NCI-H510A (cell line): Measurements from ENCODE around the gene ACTR5.

Experiments used
- DNase-seq: peaks from one replicate; lab custom pipeline; 2025; lab: John Stamatoyannopoulos, UW

Gene ACTR5

DNA sequence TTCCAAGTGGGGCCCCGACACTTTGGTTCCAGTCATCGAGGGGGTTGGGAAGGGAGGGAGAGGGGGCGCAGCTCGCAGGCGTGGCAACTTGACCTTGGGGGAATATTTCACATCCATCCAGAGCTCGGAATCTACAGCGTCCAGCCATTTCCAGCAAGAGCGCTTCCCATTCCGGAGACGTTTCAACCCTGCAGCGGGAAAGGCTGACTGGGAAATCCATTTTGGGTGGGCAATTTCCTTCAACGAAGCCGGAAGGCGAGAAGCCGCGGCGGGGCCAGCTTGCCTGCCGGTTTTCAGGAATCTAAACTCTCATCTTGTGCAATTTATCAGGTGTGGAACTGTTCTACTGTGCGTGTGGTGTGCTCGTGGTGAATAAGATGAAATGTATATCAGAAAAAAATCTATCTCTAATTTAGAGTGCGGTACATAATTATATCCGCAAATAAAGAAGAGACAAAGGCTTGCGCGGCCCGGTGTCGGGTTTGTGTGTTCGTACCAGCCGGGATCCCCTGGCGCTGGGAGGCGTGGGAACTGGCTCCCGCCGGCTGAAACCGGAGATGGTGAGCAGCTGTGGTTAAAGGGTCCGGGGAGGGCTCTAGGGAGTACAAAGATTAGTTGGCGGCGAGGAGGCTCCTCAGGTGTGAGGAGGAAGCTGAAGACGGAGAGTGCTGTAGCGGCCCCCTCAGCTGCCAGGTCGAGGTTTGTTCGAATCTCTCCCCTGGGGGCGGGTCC lies 19.2 kb upstream of the ACTR5 start:
- DNase-seq: peak; percentile 37

DNA sequence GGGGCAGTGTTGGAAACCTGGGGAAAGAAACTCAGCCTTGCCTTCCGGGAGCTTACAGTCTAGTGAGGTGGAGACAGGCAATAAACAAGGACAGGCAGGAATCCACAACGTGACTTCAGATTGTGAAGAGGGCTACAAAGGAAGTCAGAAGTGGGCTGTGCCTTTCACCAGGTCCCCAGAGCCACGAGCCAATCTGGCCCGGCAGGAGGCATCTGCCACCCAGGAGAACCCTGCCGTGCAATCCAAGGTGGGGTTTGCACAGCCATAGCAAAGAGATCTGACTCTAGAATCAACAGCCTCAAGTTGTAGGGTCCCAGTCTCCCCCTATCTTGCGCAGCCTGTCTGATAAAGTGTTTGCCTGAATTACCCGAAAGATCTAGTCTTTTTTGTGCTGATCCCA lies 18.5 kb upstream of the ACTR5 start:
- no peak for DNase-seq

DNA sequence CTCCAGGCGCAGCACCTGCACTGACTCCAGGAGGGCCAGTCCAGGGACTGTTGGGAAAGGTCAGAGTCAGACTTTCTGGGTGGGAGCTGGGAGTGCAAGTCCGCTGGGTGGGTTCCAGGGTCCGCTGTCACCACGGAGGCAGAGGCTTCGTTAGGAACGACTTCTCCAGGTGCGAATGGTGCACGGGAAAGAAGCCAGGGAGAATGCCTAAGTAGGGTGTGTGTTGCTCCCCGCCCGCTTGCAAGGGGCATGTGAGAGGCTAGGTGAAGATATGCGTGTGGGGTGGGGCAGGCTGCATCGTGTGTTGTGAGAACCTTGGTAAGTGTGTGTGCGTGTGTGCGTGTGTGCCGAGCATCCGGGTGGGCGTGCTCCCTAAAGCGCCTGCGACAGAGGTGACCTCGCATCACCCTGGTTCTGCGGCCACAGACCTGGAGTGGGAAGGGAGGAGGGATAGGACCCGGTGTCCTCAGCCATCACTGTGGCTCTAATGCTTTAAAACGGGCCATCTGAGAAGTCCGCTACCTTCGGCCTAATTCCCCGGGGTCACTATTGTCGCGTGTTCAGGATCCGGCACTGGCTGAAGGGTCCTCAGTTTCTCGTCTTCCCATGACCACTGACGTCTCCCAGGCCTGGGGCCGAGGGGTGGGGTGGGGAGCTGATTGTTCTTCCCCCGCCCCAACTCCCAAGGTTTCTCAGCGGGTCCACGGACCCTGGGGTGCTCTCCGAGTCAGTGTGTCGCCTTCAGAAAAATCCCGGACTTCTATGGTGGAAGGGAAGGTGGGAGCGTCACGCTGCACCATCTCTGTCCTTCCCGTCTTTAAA lies 17.9 kb upstream of the ACTR5 start:
- DNase-seq: no peak

DNA sequence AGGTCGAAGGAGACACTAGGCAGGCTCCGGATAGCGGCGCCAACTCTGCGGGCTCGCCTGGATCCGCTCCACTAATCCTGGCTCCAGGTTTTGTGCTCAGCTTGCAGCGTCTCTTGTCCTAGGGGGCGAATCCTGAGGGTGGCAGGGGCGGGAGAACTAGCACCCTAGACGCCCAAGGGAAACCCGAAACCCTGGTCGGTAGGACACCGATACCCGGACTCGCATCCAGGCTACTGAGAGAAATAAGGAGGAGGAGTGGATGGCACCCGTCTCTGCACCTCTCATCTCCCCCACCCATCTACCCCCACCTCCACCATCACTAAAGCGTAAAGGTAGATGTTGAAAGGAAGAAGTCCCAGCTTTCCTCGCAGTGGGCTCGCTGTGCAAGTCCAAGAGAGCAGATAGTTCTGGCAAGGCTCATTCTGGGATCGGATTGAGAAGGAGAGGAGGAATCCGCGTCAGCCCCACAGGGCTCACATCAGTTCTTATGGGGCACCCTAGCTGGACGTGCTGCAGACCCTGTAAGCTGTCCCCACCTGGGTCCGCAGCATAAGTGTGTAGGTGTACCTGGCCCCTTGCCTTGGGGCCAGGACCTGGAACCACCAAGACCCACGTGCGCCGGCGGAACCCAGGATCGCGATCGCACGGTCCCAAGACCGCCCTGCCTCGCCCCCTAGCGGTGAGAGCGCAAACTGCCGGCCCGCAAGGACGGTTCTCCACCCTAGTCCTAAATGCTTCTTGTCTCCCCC lies 17.1 kb upstream of the ACTR5 start:
- peak; percentile 65 for DNase-seq

DNA sequence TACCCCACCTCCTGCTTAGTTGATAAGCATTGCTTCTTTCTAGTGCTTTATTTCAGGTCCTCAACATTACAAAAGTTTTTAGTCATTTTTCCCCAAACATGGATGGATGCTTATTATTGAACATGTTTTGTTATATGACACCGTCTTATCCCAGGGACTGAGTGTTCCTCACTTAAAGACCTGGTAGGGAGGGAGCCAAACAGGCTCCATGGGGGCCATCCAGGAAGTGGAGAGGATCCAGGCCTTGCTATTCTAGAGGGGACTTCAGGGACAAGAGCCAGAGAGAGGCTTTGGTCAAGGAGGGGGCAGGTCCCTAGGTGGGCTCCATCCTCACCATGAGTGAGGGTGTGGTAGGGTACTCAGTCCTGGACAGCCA lies 16.5 kb upstream of the ACTR5 start:
- no peak for DNase-seq

DNA sequence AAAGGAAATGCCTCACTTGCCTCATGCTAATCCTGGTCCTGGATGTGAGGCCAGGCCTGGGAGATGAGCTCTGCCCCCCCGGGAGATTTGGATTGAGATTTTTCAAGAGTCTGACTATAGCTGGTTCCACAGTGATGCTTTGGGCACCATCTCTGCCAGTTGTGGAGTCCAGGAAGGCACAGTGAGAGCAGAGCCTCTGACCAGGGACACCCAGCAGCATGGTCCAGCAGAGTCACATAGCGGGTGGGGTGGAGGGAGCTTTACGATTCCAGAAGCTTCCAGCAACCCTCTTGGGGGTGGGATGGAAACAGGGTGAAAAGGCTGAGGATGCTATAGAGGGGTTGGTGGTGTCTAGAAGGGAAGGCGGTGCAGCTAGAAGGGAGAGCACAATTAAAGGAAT lies 15.3 kb upstream of the ACTR5 start:
- DNase-seq: no peak

DNA sequence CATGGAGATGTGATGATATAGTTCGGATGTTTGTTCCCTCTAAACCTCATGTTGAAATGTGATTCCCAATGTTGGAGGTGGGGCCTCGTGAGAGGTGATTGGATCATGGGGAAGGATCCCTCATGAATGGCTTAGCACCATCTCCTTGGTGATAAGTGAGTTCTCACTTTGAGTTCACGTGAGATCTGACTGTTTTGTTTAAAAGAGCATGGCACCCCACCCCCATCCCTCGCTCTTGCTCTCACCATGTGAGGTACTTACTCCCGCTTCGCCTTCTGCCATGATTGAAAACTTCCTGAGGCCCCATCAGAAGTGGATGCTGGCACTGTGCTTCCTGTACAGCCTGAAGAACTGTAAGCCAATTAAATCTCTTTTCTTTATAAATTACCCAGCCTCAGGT lies 13.1 kb upstream of the ACTR5 start:
- DNase-seq: no peak

DNA sequence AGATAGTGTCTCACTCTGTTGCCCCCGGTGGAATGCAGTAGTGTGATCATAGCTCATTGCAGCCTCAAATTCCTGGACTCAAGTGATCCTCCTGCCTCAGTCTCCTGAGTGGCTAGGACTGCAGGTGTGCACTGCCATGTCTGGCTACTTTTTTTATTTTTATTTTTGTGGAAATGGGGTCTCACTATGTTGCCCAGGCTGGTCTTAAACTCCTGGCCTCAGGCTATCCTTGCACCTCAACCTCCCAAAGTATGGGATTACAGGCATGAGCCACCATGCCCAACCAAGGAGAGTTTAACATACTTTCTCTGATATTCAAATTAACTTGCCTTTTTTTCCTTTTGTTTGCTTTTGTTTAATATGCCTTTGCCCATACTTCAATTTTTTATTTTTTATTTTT lies 10.4 kb upstream of the ACTR5 start:
- DNase-seq: no peak

DNA sequence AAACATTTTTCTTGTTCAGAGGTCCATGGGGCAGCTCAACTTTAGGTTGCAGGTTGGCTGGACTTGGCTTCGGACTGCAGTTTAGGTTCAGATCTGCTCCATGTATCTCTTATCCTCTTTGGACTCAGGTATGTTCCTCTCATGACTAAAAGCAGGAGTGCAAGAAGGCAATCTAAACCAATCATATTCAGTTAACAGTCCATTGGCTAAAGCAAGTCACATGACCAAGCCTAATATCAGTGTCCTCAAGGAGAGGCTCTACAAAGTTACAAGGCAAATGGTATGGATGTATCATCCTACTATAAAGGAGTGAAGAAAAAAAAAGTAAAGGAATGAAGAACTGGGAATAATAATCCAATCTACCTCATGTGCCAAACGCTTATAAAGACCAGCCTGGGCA lies 2.5 kb upstream of the ACTR5 start:
- DNase-seq: no peak

DNA sequence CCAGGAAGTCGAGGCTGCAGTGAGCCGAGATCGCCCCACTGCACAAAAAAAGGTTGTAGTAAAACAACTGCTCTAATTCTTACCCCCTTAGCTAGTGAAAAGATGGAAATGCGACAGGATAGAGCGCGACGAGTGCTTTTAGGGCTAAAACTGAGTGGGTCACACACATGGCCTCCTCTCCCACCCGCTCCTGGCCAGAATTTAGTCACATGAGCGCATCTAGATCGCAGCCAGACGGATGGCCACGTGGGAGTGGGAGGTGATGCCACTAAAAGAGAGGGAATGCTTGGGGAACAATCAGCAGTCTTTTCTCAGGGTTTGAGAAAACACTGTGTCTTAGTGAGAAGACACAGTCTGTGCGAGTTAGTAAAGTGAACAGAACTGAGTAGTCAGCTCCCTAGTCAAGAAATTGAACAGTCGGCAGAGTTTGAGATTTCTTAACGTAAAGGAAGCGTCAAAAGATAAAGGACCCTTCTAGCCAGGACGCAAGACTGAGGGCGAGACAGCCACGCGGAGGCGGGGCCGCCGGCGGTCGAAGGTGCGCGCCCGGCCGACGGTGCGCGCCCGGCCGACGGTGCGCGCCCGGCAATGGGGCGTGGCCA lies 664 bp upstream of the ACTR5 start:
- DNase-seq: no peak

DNA sequence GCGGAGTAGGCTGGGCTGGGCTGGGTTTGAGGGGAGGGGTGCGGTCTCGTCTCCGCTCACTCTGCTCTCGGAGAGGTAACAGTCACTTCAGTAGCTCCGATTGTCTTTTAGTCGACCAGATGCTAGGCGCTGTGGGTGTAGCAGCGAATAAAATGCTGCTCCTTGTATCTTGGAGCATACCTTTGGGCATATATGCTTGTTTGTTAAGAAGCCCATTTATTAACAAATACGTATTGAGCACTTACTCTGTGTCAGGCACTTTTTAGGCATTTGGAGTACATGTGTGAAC lies 545 bp downstream of the ACTR5 start:
- DNase-seq: peak; percentile 48

DNA sequence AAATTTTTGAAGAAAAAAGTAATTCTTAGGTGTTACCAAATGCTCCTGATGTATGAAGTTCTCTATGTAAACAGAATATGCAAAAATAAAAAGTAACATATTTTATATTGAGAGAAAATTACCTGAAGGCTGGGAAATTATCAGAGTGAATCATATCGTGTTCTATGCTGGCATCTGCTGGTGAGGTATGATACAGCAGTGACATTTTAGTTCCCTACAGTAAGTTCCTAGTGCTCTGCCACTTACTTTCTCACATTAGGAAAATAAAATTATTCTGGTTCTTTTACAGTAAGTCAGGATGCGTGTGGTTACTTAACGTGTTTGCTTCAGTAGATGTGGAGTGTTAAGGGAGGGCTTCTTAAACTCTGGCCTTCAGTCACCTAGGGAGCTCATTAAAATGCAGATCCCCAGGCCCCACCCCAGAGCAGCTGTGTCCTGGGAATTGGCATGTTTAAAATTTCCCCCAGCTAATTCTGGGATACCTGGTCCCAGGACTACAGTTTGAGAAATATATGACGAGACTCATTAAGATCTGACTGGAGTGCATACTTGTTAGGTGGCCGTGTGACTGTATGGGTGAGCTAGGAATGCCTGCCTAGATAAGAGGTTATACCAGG lies 3.2 kb downstream of the ACTR5 start:
- no peak for DNase-seq

DNA sequence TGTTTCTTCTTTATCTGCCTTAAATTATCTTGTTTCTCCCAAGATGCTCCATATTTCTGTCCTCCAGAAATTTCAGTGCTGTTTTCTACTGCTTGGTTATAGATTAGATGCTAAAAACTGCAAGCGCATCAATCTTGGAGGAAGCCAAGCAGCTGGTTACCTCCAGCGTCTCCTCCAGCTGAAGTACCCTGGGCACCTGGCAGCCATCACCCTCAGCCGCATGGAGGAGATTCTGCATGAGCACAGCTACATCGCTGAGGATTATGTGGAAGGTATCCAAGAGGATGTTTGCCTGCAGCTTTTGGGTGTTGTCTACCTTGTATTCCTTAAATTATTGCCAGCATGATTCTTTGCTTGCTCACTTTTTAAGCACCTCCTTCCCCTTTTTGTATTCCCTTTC lies 3.8 kb downstream of the ACTR5 start:
- no peak for DNase-seq

DNA sequence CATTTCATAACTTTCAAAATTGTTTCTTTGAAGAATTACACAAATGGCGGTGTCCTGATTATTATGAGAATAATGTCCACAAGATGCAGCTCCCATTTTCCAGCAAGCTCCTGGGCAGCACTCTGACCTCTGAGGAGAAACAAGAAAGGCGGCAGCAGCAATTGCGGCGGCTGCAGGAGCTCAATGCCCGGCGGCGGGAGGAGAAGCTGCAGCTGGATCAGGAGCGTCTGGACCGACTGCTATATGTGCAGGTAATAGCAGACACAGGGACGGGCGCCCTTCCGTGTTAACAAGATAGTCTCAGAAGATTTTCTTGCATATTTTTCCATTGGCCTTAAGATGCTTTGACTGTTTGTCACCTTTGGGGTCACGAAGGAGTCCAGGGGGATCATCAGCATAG lies 6.7 kb downstream of the ACTR5 start:
- DNase-seq: no peak

DNA sequence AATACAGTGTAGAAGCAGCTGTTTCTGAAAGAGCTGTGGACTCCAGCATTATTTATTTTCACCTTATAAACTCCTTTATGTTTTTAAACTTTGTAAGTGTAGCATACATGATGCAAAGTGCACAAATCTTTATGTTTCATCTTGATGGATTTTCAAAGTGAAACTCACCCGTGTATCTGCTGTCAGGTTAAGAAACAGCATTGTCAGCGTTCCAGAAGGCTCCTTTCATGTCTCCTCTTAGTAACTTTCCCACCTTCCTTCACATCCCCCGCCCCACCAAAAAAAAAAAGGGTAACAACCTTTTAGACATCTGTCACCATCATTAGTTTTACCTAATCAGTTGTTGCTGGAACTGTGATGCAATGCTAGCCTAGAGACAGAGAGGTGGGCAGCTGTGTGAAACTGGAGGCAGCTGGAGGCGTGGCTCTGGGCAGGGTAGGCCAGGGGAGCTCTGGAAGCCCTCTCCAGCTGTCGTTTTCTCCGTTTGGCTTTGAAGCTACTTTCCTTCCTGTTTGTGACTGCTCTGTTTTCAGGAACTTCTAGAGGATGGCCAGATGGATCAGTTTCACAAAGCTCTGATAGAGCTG lies 7.2 kb downstream of the ACTR5 start:
- DNase-seq: no peak

DNA sequence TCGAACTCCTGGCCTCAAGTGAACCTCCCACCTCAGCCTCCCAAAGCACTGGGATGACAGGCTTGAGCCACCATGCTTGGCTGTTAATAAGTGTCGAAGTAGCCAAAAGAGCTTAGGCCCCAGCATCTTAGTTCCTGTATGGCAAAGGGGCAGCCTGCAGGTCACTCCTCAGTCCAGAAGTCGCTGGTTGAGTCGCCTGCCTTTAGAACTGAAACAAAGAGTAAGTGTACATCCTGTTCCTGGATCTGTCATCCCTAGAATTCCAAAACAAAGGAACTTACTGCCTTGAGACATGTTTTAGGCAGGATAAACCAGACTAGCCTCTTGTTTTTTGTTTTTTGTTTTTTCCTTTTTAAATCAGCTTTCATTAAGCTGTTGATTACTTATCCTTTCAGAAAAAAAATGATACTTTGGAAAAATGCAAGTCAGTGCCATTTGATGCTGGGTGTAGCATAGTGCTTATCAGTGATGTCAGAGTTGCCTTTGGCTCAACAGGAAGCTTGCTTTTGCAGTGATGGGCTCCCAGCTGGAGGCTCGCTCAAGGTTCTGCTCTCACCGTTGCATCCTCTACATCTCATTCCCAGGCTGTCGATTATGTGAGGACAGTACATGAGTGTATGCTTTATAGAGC lies 9.0 kb downstream of the ACTR5 start:
- no peak for DNase-seq

DNA sequence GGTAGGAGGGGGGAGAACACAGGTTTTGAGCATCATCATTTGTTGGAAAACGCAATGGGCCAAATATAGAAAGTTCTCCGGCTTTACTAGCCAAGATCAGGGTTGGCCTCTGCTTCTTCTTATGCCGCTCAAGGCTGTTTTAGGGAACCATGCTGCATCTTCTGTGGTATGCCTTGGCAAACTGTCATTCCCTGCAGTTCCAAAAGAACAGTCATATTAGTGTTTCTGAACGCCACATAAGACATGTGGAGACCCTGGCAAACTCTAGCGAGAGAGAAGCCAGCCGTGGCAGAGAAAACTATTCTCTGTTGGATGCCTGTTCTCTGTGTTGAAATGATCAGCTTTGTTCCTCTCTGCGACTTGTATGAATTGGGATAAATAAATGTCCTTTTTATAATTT lies 10.8 kb downstream of the ACTR5 start:
- DNase-seq: no peak

DNA sequence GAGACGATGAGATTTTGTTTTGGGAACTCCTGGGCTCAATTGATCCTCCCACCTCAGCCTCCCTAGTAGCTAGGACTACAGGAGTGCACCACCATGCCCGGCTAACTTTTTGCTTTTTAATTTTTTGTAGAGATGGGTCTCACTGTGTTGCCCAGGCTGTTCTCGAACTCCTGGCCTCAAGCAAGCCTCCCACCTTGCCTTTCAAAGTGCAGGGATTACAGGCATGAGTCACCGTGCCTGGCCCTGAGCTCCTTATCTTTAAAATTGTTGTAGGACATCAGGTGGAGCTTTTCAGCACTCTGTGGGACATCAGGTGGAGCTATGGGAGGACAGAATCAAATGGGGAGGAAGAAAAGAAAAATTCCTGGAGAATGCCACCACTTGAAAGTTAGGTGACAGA lies 12.7 kb downstream of the ACTR5 start:
- DNase-seq: no peak

DNA sequence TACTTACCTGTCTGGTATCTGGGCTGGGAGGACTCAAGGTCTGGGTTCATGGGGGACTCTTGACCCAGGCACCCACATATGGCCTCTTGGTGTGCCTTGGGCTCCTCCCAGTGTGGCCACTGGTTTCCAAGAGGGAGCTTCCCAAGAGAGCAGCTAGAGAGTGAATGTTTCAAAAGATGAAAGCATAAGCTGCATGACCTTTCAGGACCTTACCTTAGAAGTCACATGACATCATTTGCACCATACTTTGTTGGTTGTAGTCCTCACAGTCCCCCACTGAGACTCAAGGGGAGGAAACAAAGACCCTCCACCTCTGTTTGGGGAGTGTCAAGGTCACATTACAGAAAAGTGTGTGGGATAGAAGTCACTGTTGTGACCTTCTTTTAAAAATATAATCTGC lies 13.9 kb downstream of the ACTR5 start:
- no peak for DNase-seq

DNA sequence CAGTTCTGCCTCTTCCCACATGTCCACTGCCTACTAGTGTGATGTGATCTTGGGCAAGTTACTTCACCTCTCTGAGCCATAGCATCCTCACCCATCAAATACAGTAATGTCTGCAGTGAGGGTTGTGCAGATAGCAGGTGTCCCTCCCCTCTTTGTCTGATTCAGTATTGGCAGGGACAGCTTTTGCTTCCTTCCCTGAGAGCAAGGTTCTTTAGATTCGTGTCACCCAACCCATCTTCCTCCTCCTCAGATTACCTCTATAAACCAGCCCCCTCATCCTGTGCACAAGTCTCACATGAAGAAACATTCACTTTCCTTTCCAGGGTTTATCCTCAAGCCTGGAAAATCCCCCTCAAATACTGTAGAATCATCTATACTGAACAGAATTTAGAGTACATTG lies 15.4 kb downstream of the ACTR5 start:
- no peak for DNase-seq

DNA sequence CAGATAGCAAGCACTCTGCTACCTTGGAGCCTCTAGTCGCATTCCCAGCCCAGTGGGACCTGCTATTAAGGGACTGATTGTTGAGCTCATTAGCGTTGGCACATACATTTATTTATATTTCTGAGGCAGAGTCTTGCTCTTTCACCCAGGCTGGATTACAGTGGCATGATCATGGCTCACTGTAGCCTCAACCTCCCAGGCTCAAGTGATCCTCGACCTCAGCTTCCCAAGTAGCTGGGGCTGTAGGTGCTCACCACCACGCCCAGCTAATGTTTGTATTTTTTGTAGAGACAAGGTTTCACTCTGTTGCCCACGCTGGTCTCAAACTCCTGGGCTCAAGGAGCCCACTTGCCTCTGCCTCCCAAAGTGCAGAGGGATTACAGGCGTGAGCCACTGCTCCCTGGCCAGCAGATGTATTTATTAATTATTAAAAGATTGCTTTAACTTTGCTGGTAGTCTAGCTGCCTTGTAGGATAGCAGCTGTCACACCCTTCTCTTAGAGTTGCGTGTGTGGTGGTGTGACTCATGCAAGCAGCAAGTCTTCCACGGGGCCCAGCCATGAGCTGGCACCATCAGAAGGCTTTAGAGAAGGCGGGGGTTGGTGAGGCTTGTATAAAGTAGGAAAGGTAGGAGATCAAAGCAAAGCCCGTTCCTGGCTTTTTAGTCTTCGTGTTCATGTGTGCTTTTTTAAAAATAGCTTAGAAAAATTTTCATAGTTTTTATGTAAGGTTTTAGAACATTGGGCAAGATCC lies 16.5 kb downstream of the ACTR5 start:
- no peak for DNase-seq
